SK-N-SH (cell line): Measurements from ENCODE around the gene ST8SIA4. TPM values are rescaled to one million over a fixed set of nuclear protein-coding genes. Genes with fewer than 3 reads are reported as not detected.

Experiments
- CTCF ChIA-PET: fragments of 300-600, 350-600 bp; formaldehyde crosslinking; extraction: SDS; loops from one replicate; lab custom pipeline; 2021; lab: Yijun Ruan, JAX
- POLR2A ChIA-PET: fragments of 350-600 bp; sonication (Branson Sonifier 250); formaldehyde crosslinking; extraction: SDS; loops from one replicate; lab custom pipeline; 2020; ENCODE audit warnings: antibody characterized with exemption, inconsistent platforms; lab: Yijun Ruan, JAX
- DNase-seq: peaks from one replicate; pipeline ENCODE4 v3.0.0; 2012
- H2AFZ ChIP-seq: fragments of 200-600 bp; sonication (generic); 2 replicates; pipeline ENCODE4 v1.8.1; 2016; ENCODE audit warnings: antibody characterized with exemption, mild to moderate bottlenecking, low read depth
- H3F3A ChIP-seq: fragments of 200-600 bp; sonication (generic); replicated peaks from 2 replicates; pipeline ENCODE3; 2016; ENCODE audit warnings: antibody characterized with exemption, mild to moderate bottlenecking; ENCODE audit not compliant: insufficient read depth
- H3K27ac ChIP-seq, 2 experiments: fragments of 200-500 bp in 1 of 2; fragments of 200-600 bp in 1 of 2; sonication (Bioruptor generic) in 1 of 2; sonication (generic), shearing (Covaris generic) in 1 of 2; 2 replicates each; pipeline versions ENCODE4 v1.5.1 to v1.6.1; 2014 to 2016; ENCODE audit warnings: low read depth in 2 of 2, inconsistent platforms in 1 of 2, low read length in 1 of 2, mild to moderate bottlenecking in 1 of 2, mixed read lengths in 1 of 2
- H3K27me3 ChIP-seq: fragments of 200-600 bp; sonication (generic), shearing (Covaris generic); 2 replicates; pipeline ENCODE4 v1.6.1; 2016; ENCODE audit warnings: mixed run types; ENCODE audit not compliant: insufficient read depth
- H3K36me3 ChIP-seq, 2 experiments: fragments of 200-500 bp in 1 of 2; fragments of 200-600 bp in 1 of 2; sonication (Bioruptor generic) in 1 of 2; sonication (generic) in 1 of 2; replicated peaks in 1 of 2; 2 replicates each; pipeline versions ENCODE3 to v1.5.1; 2014 to 2016; ENCODE audit warnings: low read length in 1 of 2, mild to moderate bottlenecking in 1 of 2; ENCODE audit not compliant: insufficient read depth in 2 of 2, control insufficient read depth in 1 of 2
- H3K4me1 ChIP-seq, 2 experiments: fragments of 200-500 bp in 1 of 2; fragments of 200-600 bp in 1 of 2; sonication (Bioruptor generic) in 1 of 2; sonication (generic), shearing (Covaris generic) in 1 of 2; 2 replicates each; pipeline versions ENCODE4 v1.5.1 to v1.6.1; 2014 to 2016; ENCODE audit warnings: low read depth in 1 of 2, low read length in 1 of 2, mixed run types in 1 of 2; ENCODE audit not compliant: insufficient read depth in 2 of 2, control insufficient read depth in 1 of 2
- H3K4me2 ChIP-seq: fragments of 200-600 bp; sonication (generic), shearing (Covaris generic); 2 replicates; pipeline ENCODE4 v1.6.1; 2017; ENCODE audit warnings: mixed run types
- H3K4me3 ChIP-seq, 2 experiments: fragments of 200-500 bp in 1 of 2; fragments of 200-600 bp in 1 of 2; sonication (Bioruptor generic) in 1 of 2; sonication (generic), shearing (Covaris generic) in 1 of 2; 2 replicates each; pipeline versions ENCODE4 v1.5.1 to v1.8.1; 2014 to 2016; ENCODE audit warnings: low read depth in 2 of 2, inconsistent platforms in 1 of 2, low read length in 1 of 2, mild to moderate bottlenecking in 1 of 2, mixed read lengths in 1 of 2, moderate library complexity in 1 of 2
- H3K79me2 ChIP-seq: fragments of 200-600 bp; sonication (generic); 2 replicates; pipeline ENCODE4 v1.8.1; 2017; ENCODE audit warnings: mild to moderate bottlenecking; ENCODE audit not compliant: insufficient read depth
- H3K9ac ChIP-seq: fragments of 200-600 bp; sonication (generic); 2 replicates; pipeline ENCODE4 v1.6.1; 2017; ENCODE audit warnings: mixed run types
- H3K9me2 ChIP-seq: fragments of 200-600 bp; sonication (generic); 2 replicates; pipeline ENCODE4 v1.6.1; 2017; ENCODE audit warnings: mixed run types
- H3K9me3 ChIP-seq: fragments of 200-600 bp; sonication (generic); 2 replicates; pipeline ENCODE4 v1.6.1; 2017; ENCODE audit warnings: mixed run types, mild to moderate bottlenecking, moderate library complexity
- H4K20me1 ChIP-seq: fragments of 200-600 bp; sonication (generic); 2 replicates; pipeline ENCODE4 v1.6.1; 2017; ENCODE audit warnings: mild to moderate bottlenecking, mixed run types; ENCODE audit not compliant: insufficient read depth
- ELF1 ChIP-seq: IDR thresholded peaks from 2 replicates; pipeline ENCODE4 v1.4.0; 2012
- POLR2AphosphoS5 ChIP-seq: IDR thresholded peaks from 2 replicates; pipeline ENCODE4 v1.6.1; 2012; ENCODE audit warnings: low read depth, low read length
- REST ChIP-seq: IDR thresholded peaks from 2 replicates; pipeline ENCODE4 v1.6.1; 2012; ENCODE audit warnings: mild to moderate bottlenecking, low read depth, low read length, moderate library complexity
- TAF1 ChIP-seq: IDR thresholded peaks from 2 replicates; pipeline ENCODE4 v1.6.1; 2012; ENCODE audit warnings: low read depth, mild to moderate bottlenecking, low read length, moderate library complexity, borderline replicate concordance
- WGBS: methylation state at CpG from one replicate; pipeline ENCODE4 v1.1.6; 2017; ENCODE audit warnings: low lambda C conversion rate; 5-methylcytosine and 5-hydroxymethylcytosine counted together
- polyA plus RNA-seq, 3 experiments: library from polyadenylated mRNA; depleted of rRNA; stranded (reverse); fragments of >200 nt; gene quantifications; 2 replicates each; pipeline ENCODE4 v1.2.3, GENCODE V29; 2012
- small RNA-seq, 7 experiments: library from RNA; depleted of rRNA; stranded (forward); fragments of <200 nt; gene quantifications; one replicate each; pipeline ENCODE3, GENCODE V24; 2012

Gene ST8SIA4
- polyA plus RNA-seq, 1 of the 3 experiments (the other 2 are of a cell fraction): 0.02 TPM

- 69% methylated on average over 8 of the region's 8 CpGs for WGBS
- TF ChIP-seq ELF1 (no peak), POLR2AphosphoS5 (no peak), TAF1 (no peak), REST (no peak)
- no peaks in the 10 kb centered on the region for H3K9me3 ChIP-seq
- H3K4me1 ChIP-seq: no peaks in the 10 kb centered on the region; a peak in 1 of 4 replicates
- no peaks in the 10 kb centered on the region for H3K9me2 ChIP-seq
- DNase-seq: no peak
- no peak overlapping the region for H3K27ac ChIP-seq
- no peak overlapping the region for H3K9ac ChIP-seq
- no peak overlapping the region for H3K4me3 ChIP-seq
- no peak overlapping the region for H2AFZ ChIP-seq
- H3K36me3 ChIP-seq: no peaks in the 10 kb centered on the region
- no peaks in the 10 kb centered on the region for H3K79me2 ChIP-seq
- CTCF ChIA-PET: no interaction called here
- H3F3A ChIP-seq: no peaks in the 10 kb centered on the region
- no peaks in the 10 kb centered on the region for H3K27me3 ChIP-seq
- POLR2A ChIA-PET: no interaction called here
- H3K4me2 ChIP-seq: no peak overlapping the region
- no peaks in the 10 kb centered on the region for H4K20me1 ChIP-seq
These were observed 145.5 kb downstream of the ST8SIA4 start for GRCh38 chr5:100757618-100758017.

Small RNA genes lying within 50 kb of the gene (small RNA-seq; reads per million reads assigned to genes)
- 0 reads per million in 7 experiments for gene MIR548P
